ENCODE results near the gene HMG20B. TPM values are rescaled to one million over a fixed set of nuclear protein-coding genes. Genes with fewer than 3 reads are reported as not detected.

Gene HMG20B
- total RNA-seq, 2 donors from 2014 or later: 87.9 to 118 TPM

- TF ChIP-seq CTCF (IDR thresholded peaks at IDR 0.05): no peak
- DNase-seq: no peak
- Histone ChIP-seq H3K27ac (no peak within 1 kb of the TSS), H3K36me3 (no peaks in the 10 kb centered on the region), H3K27me3 (peaks cover 10% of the 10 kb centered on the region), H3K4me1 (no peaks in the 10 kb centered on the region), H3K4me3 (peak within 1 kb of the TSS; percentile 17), H3K9ac (ENCODE audit: low read depth in 2 of 2, low read length in 2 of 2) (peak within 1 kb of the TSS in 1 of 2 donors; percentile 43), H3K9me3 (no peaks in the 10 kb centered on the region)
- intact Hi-C loops (cut with DNase I): no loop called here
These were observed 12.8 kb downstream of the HMG20B start, which contains the start of gene GIPC3 for GRCh38 chr19:3585301-3586126. TSS of gene GIPC3 (plus strand) at chr19:3585478. CDS start at chr19:3585598, 120 bp downstream.

DNA sequence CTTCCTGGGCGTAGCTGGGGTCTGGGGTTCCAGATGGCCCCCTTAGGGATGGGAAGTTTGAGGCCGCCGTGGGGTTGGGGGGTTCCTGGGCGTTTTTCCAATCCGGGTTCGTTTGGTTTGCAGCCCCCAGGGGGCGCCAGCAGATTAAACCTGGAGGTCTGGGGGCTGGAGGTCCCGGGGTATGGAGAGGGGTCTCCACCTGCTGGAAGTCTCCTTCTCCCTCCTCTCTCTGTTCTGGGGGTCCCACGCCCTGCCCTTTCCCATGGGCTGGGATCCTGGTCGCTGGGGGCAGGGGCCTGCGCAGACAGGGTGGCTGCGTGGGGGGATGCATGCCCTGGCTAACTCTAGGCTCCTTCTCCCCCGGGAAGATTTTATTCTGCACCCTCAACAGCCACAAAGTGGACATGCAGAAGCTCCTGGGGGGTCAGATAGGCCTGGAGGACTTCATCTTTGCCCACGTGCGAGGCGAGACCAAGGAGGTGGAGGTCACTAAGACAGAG is 13.4 kb downstream of the HMG20B start:
- Histone ChIP-seq H3K36me3 (no peaks in the 10 kb centered on the region), H3K4me1 (no peaks in the 10 kb centered on the region), H3K27ac (no peak overlapping the region), H3K9ac (ENCODE audit: low read depth in 2 of 2, low read length in 2 of 2) (no peak overlapping the region), H3K4me3 (no peak overlapping the region), H3K9me3 (no peaks in the 10 kb centered on the region), H3K27me3 (peaks cover 10% of the 10 kb centered on the region)
- intact Hi-C loops (cut with DNase I): no loop called here
- DNase-seq: no peak
- TF ChIP-seq CTCF (IDR thresholded peaks at IDR 0.05): no peak

GRCh38 chr19:3586707-3587346 is 14.1 kb downstream of the HMG20B start:
- Histone ChIP-seq H3K27me3 (peaks cover 10% of the 10 kb centered on the region), H3K9me3 (no peaks in the 10 kb centered on the region), H3K27ac (no peak overlapping the region), H3K9ac (ENCODE audit: low read depth in 2 of 2, low read length in 2 of 2) (no peak overlapping the region), H3K4me3 (no peak overlapping the region), H3K4me1 (no peaks in the 10 kb centered on the region), H3K36me3 (no peaks in the 10 kb centered on the region)
- DNase-seq: no peak
- intact Hi-C loops (cut with DNase I): no loop called here
- no peak for TF ChIP-seq CTCF (IDR thresholded peaks at IDR 0.05)

DNA sequence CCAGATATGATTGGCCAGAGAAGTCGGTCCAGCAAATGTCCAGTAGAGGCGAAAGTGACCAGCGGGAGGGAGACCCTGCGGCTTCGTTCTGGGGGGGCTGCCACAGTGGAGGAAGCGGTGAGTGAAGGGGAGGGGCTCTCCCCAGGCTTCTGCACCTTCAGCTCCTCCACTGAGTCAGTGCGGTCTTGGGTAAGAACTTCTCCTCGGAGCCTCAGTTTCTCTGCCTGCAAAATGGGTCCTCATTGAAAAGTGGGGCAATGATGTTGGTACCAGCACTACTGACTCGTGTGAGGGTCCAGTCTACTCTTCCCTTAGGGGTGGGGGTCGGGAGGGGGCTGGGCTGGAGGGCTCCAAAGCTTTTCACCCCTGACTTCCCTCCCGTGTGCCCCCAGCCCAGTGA is 16.7 kb downstream of the HMG20B start:
- DNase-seq: no peak
- TF ChIP-seq CTCF (IDR thresholded peaks at IDR 0.05): no peak
- H3K9ac ChIP-seq (ENCODE audit: low read depth in 2 of 2, low read length in 2 of 2): no peak overlapping the region
- intact Hi-C loops (cut with DNase I): no loop called here
- H3K9me3 ChIP-seq: no peaks in the 10 kb centered on the region
- H3K27me3 ChIP-seq: peaks cover 10% of the 10 kb centered on the region
- no peak overlapping the region for H3K27ac ChIP-seq
- H3K36me3 ChIP-seq: no peaks in the 10 kb centered on the region
- no peak overlapping the region for H3K4me3 ChIP-seq
- no peaks in the 10 kb centered on the region for H3K4me1 ChIP-seq

- DNase-seq: no peak
- intact Hi-C loops (cut with DNase I): no loop called here
- no peaks in the 10 kb centered on the region for H3K4me1 ChIP-seq
These were observed 17.2 kb downstream of the HMG20B start for GRCh38 chr19:3589949-3590348.

More at GRCh38 chr19:3589949-3590348, 17.2 kb downstream of the HMG20B start:
- Histone ChIP-seq H3K9me3 (no peaks in the 10 kb centered on the region), H3K36me3 (no peaks in the 10 kb centered on the region), H3K27ac (no peak overlapping the region), H3K4me3 (no peak overlapping the region), H3K9ac (ENCODE audit: low read depth in 2 of 2, low read length in 2 of 2) (no peak overlapping the region), H3K27me3 (peaks cover 8% of the 10 kb centered on the region)
- TF ChIP-seq CTCF (IDR thresholded peaks at IDR 0.05): no peak
